Panc1 (cell line): ENCODE data around the gene TFF3.

Experiments
- CTCF ChIP-seq: fragments of 450-650 bp; IDR thresholded peaks from 2 replicates; pipeline ENCODE4 v1.5.1; 2017; ENCODE audit warnings: mild to moderate bottlenecking
- POLR2AphosphoS5 ChIP-seq: IDR thresholded peaks from 2 replicates; pipeline ENCODE4 v1.6.1; 2012; ENCODE audit warnings: mild to moderate bottlenecking, low read depth, low read length, moderate library complexity
- SIN3A ChIP-seq: IDR thresholded peaks from 2 replicates; pipeline ENCODE4 v1.6.1; 2012; ENCODE audit warnings: low read depth, mild to moderate bottlenecking, low read length, moderate library complexity, borderline replicate concordance; ENCODE audit not compliant: insufficient read depth
- TCF7L2 ChIP-seq: IDR thresholded peaks from 2 replicates; pipeline ENCODE4 v1.6.1; 2011; ENCODE audit warnings: mild to moderate bottlenecking, low read depth, low read length, inconsistent platforms

DNA sequence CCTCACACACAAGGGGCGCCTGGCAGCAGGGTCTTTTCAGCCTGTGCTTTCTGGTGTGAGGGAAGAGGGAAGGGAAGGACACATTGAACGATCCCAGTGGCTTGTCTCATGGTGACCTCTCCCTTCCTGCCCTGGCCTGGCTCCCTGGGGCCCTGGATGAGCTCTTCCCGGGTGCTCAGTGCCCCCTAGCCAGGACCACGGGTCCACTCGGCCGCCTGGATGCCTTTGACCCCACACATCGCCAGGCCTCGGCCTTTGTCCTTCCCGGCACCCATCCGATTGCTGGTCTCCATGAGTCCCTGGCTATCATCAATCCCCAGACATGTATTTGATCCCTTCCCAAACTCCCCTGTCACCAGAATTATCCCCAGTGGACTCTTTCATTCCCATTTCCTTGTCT is 6.0 kb upstream of the TFF3 start:
- no peak for TF ChIP-seq POLR2AphosphoS5
- TF ChIP-seq CTCF = no peak
- TF ChIP-seq TCF7L2 = no peak
- TF ChIP-seq SIN3A = no peak
